ENCODE results near the gene MALRD1.

GRCh38 chr10:19412531-19412930, 363.9 kb downstream of the MALRD1 start:
- TF ChIP-seq CTCF (conservative IDR thresholded peaks at IDR 0.05; ENCODE audit: low read depth, low read length) = peak; percentile 67
- no peak for TF ChIP-seq EZH2 (IDR thresholded peaks at IDR 0.05; ENCODE audit: borderline replicate concordance, low read depth, low read length, poor library complexity, severe bottlenecking)

Measured in A673 (cell line).